ENCODE measurements around the gene SHTN1.

The SHTN1 gene

GRCh38 chr10:116833986-116834985 lies 170.7 kb downstream of the SHTN1 start:
- DNase-seq (ENCODE audit: low spot score) = no peak

DNA sequence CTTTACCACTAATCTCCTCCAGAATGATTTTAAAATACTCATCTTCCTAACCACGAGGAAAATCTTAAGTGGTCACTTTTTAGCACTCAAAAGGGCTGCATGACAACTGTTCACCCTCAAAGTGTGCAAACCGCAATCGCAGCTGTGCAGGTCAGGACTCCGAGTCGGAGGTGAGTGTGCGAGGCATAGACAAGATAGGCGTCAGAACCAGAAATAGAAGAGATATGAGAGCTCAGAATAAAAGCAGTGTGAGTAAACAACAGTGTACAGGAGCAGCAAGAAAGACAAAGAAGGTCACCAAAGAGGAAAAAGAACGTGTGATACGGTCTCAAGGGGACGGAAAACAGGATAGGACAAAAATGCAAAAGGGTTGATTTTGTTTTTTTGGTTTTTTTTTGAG lies 173.2 kb downstream of the SHTN1 start:
- no peak for DNase-seq (ENCODE audit: low spot score)

All from hematopoietic multipotent progenitor cell treated with erythropoietin and hydrocortisone succinate and interleukin-3 and kit ligand, for 17 days (in vitro differentiated cells).